NCI-H2107 treated with DMSO at 0.1 percent for 48 hours (cell line): Measurements from ENCODE around the gene NELFE.
A peak's percentile ranks its signal among the peaks of the same experiment; 100 is the strongest.
"Not testable (repeated sequence)": the region's sequence is repeated elsewhere in the genome, so short reads cannot be mapped to it uniquely, and the experiment has no call there.

Experiments
- DNase-seq: peaks from one replicate; lab custom pipeline; 2025; ENCODE audit not compliant: unreplicated experiment; lab: John Stamatoyannopoulos, UW

The NELFE gene

DNA sequence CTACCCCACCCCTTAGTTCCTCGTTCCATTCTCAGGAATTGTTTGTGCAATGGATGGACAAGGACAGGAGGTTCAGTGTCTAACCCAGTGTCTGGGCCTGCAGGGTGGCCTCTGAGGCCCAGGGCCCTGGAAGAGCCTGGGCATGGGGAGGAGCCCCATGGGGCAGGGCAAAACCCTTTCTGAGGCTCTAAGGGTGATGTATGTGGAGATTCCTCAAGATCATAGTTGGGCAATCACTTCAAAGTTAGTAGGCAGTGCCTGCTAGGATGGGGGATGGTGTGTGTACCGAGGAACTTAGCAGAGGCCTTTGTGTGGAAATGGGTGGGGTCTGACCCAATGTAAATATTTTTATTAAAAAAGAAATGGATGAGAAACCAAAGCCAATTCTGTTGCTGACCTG, 38.0 kb downstream of the NELFE start:
- no peak for DNase-seq

DNA sequence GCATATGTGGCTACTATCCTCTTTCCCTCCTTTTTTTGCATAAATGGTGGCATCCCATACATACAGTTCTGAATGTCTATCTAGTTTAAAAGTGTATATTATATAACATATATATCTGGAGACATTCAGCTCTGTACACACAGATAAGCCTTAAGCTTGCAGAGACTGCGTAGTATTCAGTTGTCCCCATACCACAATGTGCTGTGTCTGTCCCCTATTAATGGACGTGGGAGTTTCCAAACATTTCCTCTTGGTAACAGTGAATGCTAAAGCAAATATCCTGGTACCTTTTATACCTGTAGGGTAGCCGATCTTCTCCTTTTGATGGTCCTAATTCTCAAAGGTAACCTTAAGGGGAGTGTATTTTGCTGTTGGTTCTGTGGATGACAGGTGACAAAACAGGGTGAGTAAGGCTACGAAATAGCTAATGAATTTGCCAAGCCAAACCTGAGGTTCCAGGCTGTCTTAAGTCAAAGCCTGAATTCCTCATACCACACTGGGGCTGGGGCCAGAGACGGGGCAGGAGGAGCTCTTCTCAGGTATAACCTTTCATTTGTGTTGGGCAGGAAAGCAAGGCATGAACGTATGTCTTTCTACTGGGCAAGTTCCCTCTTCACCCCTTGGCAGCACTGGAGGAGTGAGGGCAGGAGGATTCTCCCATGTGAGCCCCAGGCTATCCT, 39.0 kb downstream of the NELFE start:
- DNase-seq, result no peak

DNA sequence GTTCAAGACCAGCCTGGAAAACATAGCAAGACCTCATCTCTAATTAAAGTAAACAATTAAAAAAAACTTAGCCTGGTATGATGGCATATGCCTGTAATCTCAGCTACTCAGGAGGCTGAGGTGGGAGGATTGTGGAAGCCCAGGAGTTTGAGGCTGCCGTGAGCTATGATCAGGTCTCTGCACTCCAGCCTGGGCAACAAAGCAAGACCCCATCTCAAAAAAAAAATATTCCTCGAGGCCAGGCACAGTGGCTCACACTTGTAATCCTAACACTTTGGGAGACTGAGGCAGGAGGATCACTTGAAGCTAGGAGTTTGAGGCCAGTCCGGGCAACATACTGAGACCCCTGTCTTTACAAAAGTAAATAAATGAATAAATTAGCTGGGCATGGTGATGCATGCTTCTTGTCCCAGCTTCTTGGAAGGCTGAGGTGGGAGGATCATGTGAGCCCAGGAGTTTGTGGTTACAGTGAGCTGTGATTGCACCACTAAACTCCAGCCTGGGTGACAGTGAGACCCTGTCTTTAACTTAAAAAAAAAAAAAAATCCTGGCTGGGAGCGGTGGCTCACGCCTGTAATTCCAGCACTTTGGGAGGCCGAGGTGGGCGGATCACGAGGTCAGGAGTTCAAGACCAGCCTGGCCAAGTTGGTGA, 40.6 kb downstream of the NELFE start:
- DNase-seq, result no peak

DNA sequence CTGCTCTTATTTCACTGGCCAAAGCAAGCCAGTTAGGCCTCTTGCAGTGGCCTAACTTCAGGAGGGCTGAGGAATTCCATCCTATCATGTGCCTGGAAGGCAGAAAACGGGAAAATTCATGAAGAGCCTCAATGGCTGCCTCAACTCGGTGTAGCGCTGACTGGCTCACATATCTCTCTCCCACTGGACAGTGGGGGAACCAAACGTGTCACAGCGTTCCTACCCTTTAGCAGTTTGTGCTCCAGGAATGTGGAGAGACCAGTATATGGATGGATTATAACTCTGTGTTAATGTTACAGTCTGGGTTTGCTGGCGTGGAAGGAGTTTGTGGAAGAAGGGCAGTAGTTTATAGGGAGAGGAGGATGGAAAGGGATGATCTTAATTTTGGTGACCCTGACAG, 43.0 kb downstream of the NELFE start:
- DNase-seq, result no peak

DNA sequence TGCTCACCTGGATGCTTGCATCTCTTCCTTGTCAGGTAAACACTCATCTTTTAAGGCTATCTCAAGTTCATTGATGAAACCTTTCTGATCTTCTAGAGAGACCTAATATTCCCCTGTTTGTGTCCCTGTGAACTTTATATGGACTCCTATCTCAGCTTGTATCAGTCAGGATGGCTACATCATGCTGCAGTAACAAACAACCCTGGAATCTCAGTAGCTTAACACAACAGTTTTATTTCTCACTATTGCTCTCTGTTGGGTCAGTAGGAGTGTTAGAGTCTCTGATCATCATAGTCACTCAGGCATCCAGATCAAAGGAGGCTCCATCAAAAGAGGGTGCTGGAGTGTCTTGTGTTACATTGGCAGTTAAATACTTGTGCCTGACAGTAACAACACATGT, 43.4 kb downstream of the NELFE start:
- no peak for DNase-seq

DNA sequence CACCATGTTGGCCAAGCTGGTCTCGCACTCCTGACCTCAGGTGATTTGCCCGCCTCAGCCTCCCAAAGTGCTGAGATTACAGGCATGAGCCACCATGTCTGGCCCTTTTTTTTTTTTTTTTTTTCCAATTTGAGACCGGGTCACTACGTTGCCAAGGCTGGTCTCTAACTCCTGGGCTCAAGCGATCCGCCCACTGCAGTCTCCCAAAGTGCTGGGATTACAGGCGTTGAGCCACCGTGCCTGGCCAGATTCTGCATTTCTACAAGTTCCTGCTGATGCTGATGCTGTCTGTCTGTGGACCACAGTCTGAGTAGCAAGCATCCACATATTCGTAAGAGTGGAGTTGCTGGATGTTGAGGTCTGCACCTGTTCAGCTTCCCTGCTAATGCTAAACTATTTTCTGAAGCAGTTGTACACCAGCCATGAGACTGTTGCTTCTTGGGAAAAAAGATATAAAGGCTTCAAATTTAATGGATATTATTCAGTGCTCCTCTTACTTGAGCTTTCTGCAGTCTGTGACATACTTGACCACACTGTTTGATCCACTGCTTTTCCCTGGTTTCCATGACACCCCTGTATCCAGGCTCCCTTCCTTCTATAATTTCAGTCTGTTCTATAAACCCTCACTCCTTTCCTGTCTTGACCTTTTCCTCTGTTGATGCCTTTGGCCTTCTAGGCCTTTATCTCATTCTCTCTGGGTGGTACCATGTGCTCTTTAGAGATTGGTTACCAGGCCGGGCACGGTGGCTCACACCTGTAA, 46.8 kb downstream of the NELFE start:
- no peak for DNase-seq

DNA sequence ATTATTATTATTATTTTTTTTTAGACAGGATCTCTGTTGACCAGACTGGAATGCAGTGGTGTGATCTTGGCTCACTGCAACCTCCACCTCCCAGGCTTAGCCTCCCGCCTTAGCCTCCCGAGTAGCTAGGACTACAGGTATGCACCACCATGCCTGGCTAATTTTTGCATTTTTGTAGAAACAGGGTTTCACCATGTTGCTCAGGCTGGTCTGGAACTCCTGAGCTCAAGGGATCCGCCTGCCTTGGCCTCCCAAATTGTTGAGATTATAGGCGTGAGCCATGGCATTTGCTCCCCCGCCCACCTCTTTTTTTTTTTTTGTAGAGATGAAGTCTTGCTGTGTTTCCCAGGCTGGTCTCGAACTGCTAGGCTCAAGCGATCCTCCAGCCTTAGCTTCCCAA, 49.5 kb downstream of the NELFE start:
- not testable (repeated sequence) for DNase-seq

DNA sequence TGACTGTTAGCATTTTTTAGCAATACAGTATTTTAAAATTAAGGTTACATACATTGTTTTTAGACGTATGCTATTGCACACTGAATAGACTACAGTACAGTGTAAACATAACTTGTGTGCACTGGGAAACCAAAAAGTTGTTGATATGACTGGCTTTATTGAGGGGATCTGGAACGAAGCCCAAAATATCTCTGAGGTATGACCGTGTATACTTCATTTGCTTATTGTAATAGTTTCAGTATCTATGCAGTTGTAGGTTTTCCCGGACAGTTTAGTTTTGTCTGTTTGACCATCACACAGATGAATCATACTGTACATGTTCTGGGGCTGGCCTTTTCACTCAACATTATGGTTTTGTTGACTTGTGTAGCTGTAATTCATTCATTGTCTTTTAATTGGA, 50.0 kb downstream of the NELFE start:
- no peak for DNase-seq

DNA sequence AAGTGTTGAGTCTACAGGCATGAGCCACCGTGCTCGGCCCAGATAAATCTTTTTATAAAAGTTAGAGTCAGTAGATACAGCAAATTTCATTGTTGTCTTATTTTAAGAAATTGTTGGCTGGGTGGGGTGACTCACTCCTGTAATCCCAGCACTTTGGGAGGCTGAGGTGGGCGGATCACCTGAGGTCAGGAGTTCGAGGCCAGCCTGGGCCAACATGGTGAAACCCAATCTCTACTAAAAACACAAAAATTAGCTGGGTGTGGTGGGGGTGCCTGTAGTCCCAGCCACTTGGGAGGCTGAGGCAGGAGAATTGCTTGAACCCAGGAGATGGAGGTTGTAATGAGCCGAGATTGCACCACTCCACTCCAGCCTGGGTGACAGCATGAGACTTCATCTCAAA, 50.5 kb downstream of the NELFE start:
- DNase-seq, result not testable (repeated sequence)

DNA sequence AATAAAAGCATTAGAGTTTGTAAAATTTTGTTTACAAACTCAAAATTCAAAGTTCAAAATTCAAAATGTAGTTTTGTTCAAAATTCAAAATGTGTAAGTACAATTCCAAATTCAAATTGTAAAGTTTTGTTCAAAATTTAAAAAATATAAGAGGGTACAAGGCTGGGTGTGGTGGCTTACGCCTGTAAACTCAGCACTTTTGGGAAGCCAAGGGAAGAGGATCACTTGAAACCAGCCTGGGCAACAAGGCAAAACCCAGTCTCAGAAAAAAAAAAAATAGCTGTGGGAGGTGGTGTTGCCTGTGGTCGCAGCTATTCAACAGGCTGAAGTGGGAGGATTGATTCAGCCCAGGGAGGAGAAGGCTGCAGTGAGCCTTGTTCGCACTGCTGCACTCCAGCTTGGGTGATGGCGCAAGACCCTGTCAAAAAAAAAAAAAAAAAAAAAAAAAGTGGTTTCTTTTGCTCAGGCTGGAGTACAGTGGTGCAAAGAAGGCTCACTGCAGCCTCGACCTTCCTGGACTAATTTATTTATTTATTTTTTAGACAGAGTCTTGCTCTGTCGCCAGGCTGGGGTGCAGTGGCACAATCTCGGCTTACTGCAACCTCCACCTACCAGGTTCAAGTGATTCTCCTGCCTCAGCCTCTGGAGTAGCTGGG, 51.5 kb downstream of the NELFE start:
- peak; percentile 16 for DNase-seq

DNA sequence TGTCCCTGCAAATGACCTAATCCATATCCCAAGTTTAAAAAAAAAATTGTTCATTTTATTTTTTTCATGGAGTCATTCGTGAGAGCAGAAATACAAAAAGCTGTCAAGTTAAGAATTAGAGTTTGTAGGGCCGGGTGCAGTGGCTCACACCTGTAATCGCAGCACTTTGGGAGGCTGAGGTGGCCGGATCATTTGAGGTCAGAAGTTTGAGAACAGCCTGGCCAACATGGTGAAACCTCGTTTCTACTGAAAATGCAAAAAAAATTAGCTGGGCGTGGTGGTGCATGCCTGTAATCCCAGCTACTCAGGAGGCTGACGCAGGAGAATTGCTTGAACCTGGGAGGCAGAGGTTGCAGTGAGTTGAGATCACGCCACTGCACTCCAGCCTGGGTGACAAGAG, 52.0 kb downstream of the NELFE start:
- not testable (repeated sequence) for DNase-seq

DNA sequence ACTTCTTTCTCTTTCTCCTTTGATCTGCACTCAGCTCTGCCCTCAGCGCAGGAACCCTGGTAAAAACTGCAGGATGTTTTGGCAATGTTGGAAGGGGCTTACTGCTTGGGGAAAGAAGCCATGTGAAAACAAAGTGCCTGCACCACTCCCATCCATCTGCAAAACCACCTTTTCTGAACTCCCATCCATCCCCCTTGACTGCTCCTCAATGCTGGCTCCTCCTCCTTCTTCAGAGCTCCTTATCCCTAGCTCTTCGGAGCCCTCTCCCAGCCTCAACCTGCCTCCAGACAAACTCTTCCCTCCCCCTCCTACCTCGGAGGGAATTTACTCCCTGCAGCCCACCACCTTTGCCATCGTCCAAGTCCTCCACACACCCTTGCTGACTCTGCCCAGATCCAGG, 52.6 kb downstream of the NELFE start:
- no peak for DNase-seq

DNA sequence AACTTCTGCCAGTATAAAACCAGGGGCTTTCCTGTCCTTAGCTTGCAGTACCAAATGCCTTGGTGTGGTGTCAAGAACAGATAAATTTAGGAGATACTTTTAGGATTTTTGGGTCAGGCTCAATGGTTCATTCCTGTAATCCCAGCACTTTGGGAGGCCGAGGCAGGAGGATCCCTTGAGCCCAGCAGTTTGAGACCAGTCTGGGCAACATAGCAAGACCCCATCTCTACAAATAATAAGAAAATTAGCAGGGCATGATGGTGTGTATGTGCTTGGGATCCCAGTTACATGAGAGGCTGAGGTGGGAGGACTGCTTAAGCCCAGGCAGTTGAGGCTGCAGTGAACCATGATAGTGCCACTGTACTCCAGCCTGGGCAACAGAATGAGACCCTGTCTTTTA, 53.7 kb downstream of the NELFE start:
- DNase-seq, result no peak

DNA sequence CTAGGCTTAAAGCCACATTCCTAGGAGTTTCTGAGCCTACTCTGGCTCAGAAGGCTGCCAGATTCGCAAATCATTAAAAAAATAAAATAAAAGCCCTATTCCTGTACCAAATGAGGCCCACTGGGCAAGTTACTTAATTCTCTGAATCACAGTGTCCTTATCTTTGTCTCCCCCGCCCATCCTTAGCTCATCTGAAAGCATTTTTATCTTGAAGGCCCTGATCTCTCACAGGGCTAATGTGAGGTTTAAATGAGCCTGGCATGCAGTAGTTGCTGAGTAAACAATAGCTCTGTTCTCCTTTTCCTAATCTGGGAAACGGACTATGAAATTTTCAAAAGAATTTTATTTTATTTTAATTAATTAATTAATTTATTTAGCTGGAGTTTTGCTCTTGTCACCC, 54.8 kb downstream of the NELFE start:
- DNase-seq, result no peak
